GM21528 (cell line): ENCODE data around the gene EIF4A2.
A peak's percentile ranks its signal among the peaks of the same experiment; 100 is the strongest.
"Not testable (repeated sequence)": the region's sequence is repeated elsewhere in the genome, so short reads cannot be mapped to it uniquely, and the experiment has no call there.

Experiments used
- ATAC-seq: cut with Tn5 transposase; IDR thresholded peaks from one replicate; pipeline ENCODE4 v1.9.1; 2021; ENCODE audit warnings: mild to moderate bottlenecking, moderate library complexity; ENCODE audit not compliant: unreplicated experiment, low FRiP score

EIF4A2 gene

GRCh38 chr3:186818516-186818915 lies 35.1 kb downstream of the EIF4A2 start:
- ATAC-seq, result no peak

DNA sequence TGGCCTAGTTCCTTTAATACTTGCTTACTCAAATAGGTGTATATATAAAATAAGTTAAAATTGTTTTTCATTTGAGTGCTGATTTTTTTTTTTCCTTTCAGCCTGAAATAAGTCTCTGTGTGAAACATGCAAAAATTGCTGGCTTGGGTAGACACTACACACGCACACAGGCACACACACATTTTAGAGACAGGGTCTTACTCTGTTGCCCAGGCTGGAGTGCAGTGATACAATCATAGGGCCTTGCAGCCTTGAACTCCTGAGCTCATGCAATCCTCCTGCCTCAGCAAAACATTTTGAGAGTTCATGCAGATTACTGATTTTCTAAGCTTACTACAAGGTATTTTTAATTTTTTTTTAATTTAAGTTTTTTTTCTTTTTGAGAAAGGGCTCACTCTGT lies 35.6 kb downstream of the EIF4A2 start:
- no peak for ATAC-seq

DNA sequence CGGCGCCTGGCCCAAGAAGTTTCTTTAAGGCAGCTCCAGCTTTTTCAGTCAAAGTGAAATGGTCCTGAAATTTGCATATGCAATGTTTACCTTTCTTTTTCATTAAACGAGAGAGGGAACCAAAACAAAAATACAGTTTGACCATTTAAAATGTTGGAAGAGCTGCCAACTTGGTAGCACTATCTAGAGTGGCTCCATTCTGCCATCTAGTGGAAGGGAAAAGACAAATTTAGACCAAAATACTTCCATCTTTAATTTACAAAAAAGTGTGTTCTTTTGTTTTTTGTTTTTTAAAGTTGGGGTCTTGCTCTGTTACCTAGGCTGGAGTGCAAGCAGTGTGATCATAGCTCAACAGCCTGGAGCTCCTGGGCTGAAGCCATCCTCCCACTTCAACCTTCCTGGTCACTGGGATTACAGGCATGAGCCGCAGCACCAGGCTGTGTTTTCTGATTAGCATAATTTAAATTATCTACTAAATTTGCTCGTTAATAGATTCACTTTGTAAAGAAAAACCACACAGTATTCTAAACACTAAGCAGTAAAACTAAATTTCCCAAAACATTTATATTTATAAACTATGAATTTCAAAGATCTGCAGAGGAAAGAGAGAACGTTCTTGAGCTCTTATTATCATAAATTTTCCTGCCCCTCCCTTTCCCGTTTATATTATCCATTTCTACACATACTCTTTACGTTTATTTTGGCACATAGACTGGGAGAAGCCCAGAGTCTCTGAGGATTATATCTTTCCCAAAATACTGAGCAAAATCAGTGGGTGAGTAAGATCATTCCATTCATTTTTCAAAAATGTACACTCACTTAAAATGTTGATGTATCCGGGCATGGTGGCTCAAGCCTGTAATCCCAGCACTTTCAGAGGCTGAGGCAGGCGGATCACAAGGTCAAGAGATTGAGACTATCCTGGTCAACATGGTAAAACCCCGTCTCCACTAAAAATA lies 38.3 kb downstream of the EIF4A2 start:
- no peak for ATAC-seq

DNA sequence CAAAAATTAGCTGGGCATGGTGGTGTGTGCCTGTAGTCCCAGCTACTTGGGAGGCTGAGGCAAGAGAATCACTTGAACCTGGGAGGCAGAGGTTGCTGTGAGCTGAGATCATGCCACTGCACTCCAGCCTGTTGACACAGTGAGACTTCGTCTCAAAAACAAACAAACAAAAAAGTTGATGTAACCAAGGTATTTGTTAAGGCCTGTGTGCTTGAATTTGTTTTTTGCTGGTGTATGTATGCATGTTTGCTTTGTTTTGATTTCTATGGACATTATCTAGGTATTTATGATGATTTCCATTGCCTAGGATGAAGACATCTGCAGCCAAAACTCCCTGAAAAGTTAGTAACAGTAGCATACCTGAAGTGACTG lies 39.0 kb downstream of the EIF4A2 start:
- not testable (repeated sequence) for ATAC-seq

- no peak for ATAC-seq
Observed at GRCh38 chr3:186823386-186823785, 40.0 kb downstream of the EIF4A2 start.

- ATAC-seq, result no peak
Observed at GRCh38 chr3:186824430-186825139, 41.2 kb downstream of the EIF4A2 start.

DNA sequence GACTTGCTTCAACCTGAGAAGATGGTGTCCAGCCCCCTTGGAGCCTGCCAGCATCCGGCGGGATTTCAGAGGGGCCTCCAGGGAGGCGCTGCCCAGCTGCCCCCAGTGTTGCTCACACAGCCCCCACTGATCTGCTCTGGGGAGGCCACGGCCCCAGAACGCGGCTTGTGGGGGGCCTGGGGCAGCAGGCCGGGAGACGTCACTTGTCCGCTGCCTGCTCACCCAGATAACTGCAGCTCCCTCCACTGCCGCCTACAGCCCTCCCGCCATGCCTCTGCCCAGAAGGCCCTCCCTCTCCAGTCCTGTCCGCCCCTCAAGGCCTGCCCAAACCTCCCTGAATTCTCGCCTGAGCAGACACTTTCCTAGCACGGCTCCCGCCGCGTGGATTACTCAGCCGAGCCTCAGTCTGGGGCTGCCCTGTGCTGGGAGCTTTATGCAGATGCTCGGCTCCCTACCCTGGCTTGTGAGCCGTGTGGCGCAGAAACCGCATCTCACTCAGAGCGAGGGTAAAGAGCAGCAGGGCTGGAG lies 42.0 kb downstream of the EIF4A2 start:
- no peak for ATAC-seq

GRCh38 chr3:186825872-186826409 lies 42.6 kb downstream of the EIF4A2 start:
- no peak for ATAC-seq

- no peak for ATAC-seq
Observed at GRCh38 chr3:186826410-186826975, 43.1 kb downstream of the EIF4A2 start.

DNA sequence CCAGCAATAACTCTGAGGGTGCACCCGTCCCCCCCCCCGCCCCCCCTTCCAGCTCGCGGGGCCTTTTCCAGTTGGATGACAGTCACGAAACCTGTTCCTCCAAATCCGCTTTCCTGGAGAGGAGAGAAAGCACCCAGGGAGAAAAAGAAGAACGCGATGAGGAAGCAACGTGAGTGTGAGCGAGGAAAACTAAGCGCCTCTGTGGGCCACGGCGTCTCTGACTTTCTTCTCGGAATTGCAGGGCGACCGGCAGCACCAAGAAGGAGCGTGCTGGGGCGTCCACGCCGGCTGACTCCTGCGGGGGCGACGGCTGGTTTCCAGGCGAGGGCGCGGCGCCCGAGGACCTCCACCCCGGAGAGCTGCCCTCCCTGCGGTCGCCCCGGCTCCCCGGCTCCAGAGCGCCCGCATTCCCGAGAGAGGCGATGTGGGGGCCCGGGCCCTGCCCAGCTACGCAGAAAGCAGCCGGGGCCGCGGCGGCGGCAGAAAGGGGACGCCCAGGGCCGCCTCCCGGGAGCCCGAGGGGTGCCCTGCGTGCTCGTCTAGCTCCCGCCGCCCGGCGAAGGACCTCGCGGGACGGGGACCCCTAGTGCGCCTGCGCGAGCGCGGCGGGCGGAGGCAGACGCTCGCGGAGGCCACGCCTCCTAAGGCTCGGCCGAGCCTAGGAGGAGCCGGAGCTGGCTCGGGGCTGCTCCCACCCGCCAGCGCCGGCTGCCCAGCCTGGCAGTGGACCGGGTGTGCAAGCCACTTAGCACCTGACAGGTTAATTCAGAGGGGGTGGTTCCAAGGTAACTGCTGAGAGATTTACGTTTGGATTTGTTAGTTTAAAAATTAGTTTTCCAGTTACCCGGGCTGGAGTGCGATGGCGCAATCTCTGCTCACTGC lies 43.8 kb downstream of the EIF4A2 start:
- peak; percentile 88 for ATAC-seq

GRCh38 chr3:186828340-186828739 lies 45.0 kb downstream of the EIF4A2 start:
- no peak for ATAC-seq

- ATAC-seq, result no peak
Observed at GRCh38 chr3:186831798-186832197, 48.4 kb downstream of the EIF4A2 start.

DNA sequence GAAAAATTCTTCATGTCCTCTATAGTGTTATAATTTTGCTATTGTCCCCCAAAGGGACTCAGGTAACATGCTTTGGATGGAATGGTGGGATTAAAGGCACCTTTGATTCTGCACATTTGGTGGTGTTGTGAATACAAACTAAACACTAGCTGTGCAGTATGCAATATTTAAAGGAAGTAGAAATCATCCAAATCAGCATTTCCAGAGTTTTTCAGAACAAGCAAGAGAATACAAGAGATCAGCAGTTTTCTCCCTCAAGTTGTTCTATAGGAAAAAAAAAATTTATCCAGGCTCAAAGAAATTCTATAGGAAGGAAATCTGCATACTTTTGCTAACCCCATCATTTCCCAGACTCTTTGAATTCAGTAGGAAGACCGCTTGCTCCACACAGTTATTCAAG lies 48.9 kb downstream of the EIF4A2 start:
- ATAC-seq, result no peak
